ENCODE measurements around the gene NAT16.

NAT16 gene

GRCh38 chr7:101220295-101220694 is 40.2 kb upstream of the NAT16 start:
- H3K36me3 ChIP-seq = peaks cover 19 to 47% (median 31%) of the 10 kb centered on the region in 3 donors
- no peak overlapping the region for H3K4me3 ChIP-seq

GRCh38 chr7:101218236-101219125 is 38.4 kb upstream of the NAT16 start:
- peaks cover 1 to 45% (median 24%) of the 10 kb centered on the region in 3 donors for H3K36me3 ChIP-seq
- H3K4me1 ChIP-seq = peaks cover 0 to 41% (median 26%) of the 10 kb centered on the region in 4 donors
- peak overlapping the region; percentile 65 to 94 for H3K4me3 ChIP-seq
- DNase-seq = no peak
- intact Hi-C loops (cut with DNase I; ENCODE audit: low total_unique reads) = loop anchor here (2.0 kb wide), 1 partner anchor 34 kb away; no protein-coding TSS in a partner anchor
- H3K9me3 ChIP-seq = no peaks in the 10 kb centered on the region
- no peaks in the 10 kb centered on the region for H3K27me3 ChIP-seq
- no peak for TF ChIP-seq CTCF (IDR thresholded peaks at IDR 0.05)
- peak overlapping the region; percentile 81 to 82 for H3K27ac ChIP-seq

More at GRCh38 chr7:101220295-101220694, 40.2 kb upstream of the NAT16 start:
- no peak for TF ChIP-seq CTCF (IDR thresholded peaks at IDR 0.05)
- peaks cover 0 to 41% (median 26%) of the 10 kb centered on the region in 4 donors for H3K4me1 ChIP-seq
- no peak overlapping the region for H3K27ac ChIP-seq
- DNase-seq = no peak
- H3K27me3 ChIP-seq = no peaks in the 10 kb centered on the region
- no peaks in the 10 kb centered on the region for H3K9me3 ChIP-seq
- intact Hi-C loops (cut with DNase I; ENCODE audit: low total_unique reads) = no loop called here

- intact Hi-C loops (cut with DNase I; ENCODE audit: low total_unique reads) = loop anchor here (2.0 kb wide), 1 partner anchor 35 kb away; no protein-coding TSS in a partner anchor
- H3K4me3 ChIP-seq = peak within 1 kb of the TSS; percentile 65 to 94
- peaks cover 0 to 41% (median 26%) of the 10 kb centered on the region in 4 donors for H3K4me1 ChIP-seq
- H3K36me3 ChIP-seq = peaks cover 0 to 45% (median 20%) of the 10 kb centered on the region in 3 donors
- no peaks in the 10 kb centered on the region for H3K27me3 ChIP-seq
- no peaks in the 10 kb centered on the region for H3K9me3 ChIP-seq
- H3K27ac ChIP-seq = peak within 1 kb of the TSS; percentile 81 to 82
- TF ChIP-seq CTCF (IDR thresholded peaks at IDR 0.05) = no peak
- peak; percentile 97 to 98 for DNase-seq
These were observed 37.5 kb upstream of the NAT16 start, which contains the start of the genes PLOD3 and ZNHIT1 for GRCh38 chr7:101217388-101218235. PLOD3 (minus strand) TSS chr7:101217581; CDS start chr7:101217274, 307 bp downstream. ZNHIT1 (plus strand) TSS chr7:101218165; CDS start chr7:101218196, 31 bp downstream.

- Histone ChIP-seq H3K27me3 (no peaks in the 10 kb centered on the region), H3K4me1 (peaks cover 0 to 41% (median 26%) of the 10 kb centered on the region in 4 donors), H3K36me3 (peaks cover 6 to 47% (median 23%) of the 10 kb centered on the region in 3 donors), H3K9me3 (no peaks in the 10 kb centered on the region), H3K27ac (peak overlapping the region; percentile 81 to 82), H3K4me3 (peak overlapping the region; percentile 65 to 94)
- intact Hi-C loops (cut with DNase I; ENCODE audit: low total_unique reads) = no loop called here
- TF ChIP-seq CTCF (IDR thresholded peaks at IDR 0.05) = no peak
- peak in 1 of 2 donors; percentile 66 for DNase-seq
These were observed 36.8 kb upstream of the NAT16 start for GRCh38 chr7:101216860-101217387.
